LHCN-M2 (cell line): Measurements from ENCODE around the gene SMARCA2. TPM values are rescaled to one million over a fixed set of nuclear protein-coding genes. Genes with fewer than 3 reads are reported as not detected.

ENCODE experiments used
- DNase-seq: peaks from one replicate; pipeline ENCODE4 v3.0.0-alpha.2; 2012; ENCODE audit warnings: low read depth
- total RNA-seq: library from RNA; depleted of rRNA; stranded (reverse); fragments of >200 nt; gene quantifications from 2 replicates; pipeline ENCODE4 v1.2.3, GENCODE V29; 2014

Gene SMARCA2
- total RNA-seq, 1 experiment from 2014 or later: 65.1 TPM

- no peak for DNase-seq
These were observed 155.6 kb downstream of the SMARCA2 start for GRCh38 chr9:2170722-2171121.

DNA sequence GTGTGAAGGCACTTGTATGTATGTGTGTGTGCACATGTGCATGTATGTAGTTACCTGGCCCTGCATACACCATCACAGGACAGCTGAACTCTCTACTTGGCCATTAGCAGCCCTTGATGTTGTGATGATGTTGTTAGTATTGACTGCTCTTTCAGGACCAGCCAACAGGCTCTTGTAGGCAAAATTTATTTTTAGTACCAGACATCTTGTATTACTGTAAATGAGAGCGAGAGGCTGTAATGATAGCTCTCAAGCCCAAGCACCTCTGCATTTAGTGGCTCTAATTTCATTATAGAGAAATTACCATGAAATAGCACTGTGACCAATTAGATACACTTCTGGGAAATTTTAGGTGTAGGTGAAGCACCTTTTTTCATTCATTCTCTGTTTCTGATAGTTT is 158.0 kb downstream of the SMARCA2 start:
- no peak for DNase-seq

DNA sequence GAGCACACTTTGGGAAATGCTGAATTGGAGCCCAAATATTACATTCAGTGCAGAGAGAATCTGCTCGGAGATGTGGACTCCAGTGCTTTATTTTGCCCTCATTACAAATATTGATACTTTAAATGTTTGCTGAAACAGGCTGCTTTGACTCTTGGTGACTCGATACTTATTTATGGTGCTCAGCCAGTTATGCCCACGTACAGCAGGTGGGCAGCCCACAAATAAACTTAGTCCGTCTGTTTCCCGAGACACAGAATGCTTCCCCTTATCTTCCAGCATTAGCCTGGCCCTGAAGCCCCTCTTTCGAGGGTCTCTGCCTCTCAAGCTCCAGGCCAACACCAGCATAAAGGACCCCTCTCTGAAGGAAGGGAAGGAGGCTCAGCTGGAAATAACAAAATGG is 158.7 kb downstream of the SMARCA2 start:
- no peak for DNase-seq

- no peak for DNase-seq
These were observed 159.2 kb downstream of the SMARCA2 start for GRCh38 chr9:2174306-2174705.

GRCh38 chr9:2174911-2175310 is 159.8 kb downstream of the SMARCA2 start:
- no peak for DNase-seq

DNA sequence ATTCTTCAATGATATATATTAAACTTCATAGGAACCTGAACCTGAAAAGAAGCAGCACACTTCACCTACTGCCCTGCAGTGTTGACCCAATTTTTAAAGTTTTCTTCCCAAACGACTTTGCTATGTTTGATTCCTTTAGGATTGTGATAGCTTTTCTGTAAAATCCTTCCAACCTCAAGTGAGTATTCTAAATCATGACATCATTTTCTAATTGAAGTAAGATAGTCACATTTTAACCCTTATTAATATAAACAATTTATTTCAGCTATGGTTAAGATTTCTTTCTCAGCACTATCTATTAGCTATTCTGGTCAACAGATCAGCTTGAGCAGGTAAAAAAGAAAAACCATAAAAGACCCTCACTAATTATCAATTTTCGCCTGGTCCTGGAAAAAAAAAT is 162.0 kb downstream of the SMARCA2 start:
- no peak for DNase-seq

DNA sequence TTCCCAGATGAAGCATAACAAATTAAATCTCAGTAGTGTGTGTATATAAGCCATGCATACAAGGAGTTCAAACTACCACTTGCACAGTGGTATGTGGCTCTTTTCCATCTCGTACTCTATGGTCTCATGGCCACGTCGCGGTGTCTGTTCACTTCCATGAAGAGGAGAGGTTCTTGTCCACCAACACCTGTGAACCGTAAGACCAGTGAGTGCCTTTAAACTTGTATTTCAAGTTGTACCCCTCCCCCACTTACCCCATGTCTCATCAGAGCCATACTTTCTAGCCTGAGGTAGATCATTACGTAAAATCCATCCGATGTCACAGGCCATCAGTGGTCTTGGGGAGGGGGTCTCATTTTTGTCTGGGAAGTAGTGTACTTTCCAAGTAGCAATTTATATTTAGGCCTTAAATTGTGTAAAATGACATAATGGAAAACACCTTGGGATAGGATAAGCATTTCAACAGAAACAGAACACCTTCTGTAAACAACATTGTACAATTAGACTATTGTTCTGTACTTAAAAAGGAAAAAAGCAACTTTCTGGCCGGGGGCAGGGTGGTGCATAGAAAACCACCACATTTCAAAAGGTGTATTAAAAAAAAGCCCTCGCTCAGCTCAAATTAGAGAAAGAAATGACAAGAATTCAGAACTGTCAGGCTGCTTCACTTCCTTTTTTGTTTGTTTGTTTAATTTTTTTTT is 163.0 kb downstream of the SMARCA2 start:
- DNase-seq: no peak

DNA sequence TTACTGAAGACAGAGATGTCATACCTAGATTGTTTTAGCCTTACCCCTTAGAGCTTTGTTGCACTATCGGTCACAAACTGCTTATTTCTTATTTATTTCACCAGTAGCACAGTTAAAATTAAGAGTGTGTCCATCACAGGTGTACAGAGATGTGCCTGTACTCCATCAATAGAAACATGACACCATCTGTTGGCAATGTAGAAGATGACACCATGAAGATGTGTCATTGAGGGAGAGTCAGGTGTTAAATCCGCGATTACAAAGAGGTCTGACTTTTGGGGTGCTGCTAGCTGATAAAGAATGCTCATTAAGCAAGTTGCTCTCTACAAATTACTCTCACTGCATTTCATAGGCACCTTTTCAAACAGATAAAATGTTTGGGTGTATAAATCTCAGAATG is 164.4 kb downstream of the SMARCA2 start:
- DNase-seq: peak; percentile 17

DNA sequence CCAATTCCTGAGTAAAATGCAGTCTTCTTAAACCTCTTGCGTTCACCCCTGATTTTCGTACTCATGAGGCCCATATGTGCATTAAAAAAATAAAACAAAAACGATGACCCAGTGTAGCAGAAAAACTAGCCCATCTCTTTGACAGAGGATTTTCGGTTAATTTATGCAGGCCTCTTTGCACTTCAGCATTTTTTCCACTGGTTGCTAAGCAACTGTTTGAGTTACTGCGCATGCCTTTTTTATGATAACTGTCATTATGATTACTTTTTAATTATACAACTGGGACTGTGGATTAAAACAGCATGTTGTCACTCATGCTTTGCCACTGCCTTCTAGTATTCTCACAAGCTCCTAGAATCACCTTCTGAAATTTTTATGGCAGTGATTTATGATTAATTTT is 165.0 kb downstream of the SMARCA2 start:
- DNase-seq: no peak

- DNase-seq: no peak
These were observed 165.6 kb downstream of the SMARCA2 start for GRCh38 chr9:2180704-2181103.

- peak; percentile 20 for DNase-seq
These were observed 166.6 kb downstream of the SMARCA2 start for GRCh38 chr9:2181792-2182191.

DNA sequence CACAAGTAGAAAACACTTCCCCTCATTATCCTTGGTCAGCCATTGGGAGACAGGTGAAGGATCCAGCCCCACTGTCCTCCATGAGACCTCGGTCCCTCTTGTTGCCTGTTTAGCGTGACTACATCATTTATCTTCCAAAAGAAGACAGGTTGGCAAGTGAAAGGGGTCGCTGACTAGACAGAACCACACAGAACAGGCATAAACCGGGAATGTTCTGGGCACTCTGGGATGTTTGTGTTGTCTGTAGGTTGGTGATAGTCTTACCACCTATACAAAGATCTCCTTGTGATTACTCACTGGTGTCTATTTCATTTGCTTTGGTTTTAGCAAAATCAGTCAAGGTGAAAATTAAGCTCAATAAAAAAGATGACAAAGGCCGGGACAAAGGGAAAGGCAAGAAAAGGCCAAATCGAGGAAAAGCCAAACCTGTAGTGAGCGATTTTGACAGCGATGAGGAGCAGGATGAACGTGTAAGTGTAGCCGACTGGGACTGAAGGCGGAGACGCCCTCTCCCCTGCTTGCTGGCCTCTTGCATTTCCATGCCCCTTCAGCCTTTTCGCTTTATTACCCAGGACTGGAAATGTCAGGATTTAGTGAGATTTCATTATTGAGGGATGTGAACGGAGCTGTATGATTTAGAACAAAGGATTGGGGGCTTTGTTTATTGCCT is 175.9 kb downstream of the SMARCA2 start:
- DNase-seq: no peak

- DNase-seq: no peak
These were observed 176.4 kb downstream of the SMARCA2 start for GRCh38 chr9:2191609-2191972.

DNA sequence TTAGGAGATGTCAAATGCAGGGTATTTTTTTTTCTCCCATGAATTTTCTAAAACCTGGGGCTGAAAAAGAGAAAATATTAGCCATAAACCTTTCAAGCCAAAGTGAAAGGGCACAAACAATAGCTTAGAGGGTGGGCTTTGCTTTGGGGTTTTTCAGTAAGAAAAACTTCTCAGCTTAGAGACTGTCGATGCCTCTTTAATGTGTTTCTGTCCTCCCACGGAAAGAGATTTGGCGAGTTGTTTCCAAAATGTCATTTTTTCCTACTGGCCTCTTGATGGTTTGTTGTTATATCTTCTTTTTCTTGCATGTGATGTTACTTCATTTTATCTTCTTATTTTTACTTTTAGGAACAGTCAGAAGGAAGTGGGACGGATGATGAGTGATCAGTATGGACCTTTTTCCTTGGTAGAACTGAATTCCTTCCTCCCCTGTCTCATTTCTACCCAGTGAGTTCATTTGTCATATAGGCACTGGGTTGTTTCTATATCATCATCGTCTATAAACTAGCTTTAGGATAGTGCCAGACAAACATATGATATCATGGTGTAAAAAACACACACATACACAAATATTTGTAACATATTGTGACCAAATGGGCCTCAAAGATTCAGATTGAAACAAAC is 177.3 kb downstream of the SMARCA2 start:
- no peak for DNase-seq

DNA sequence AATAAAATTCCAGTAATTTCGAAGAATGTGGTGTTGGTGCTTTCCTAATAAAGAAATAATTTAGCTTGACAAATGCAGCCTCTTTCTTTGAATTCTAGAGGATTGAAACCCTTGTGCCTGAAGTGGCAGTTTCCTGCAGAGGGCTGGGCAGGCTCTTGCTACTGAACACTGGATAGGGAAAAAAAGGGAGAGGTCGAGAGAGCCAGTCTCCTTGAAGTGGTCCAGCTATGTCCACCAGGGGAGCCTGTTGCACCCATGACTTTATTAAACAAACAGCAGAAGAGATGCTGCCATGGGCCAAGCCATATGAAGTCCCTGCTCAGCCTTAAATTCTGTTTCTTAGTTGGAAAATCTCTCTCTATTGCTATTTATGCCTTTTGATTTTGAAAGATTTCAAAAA is 178.4 kb downstream of the SMARCA2 start:
- no peak for DNase-seq

DNA sequence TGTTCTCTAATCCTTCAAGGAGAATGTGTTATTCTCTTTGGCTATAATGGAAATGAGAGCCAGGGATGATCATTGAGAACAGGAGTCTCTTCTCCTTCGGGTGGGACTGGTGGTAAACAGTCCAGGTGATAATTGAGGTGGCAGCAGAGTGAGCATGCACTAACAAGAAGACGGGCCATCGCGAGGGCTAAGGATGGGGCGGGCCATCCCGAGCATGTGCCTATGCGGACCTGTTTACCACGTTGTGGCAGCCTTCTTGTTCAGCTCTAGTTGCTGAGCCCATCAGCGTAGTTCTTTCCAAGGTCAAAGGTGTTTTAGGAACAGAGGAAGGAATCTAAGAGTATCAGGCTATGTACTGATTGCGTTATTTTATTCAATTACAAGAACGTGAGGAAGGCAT is 180.1 kb downstream of the SMARCA2 start:
- DNase-seq: no peak

- DNase-seq: no peak
These were observed 181.6 kb downstream of the SMARCA2 start for GRCh38 chr9:2196757-2197156.

DNA sequence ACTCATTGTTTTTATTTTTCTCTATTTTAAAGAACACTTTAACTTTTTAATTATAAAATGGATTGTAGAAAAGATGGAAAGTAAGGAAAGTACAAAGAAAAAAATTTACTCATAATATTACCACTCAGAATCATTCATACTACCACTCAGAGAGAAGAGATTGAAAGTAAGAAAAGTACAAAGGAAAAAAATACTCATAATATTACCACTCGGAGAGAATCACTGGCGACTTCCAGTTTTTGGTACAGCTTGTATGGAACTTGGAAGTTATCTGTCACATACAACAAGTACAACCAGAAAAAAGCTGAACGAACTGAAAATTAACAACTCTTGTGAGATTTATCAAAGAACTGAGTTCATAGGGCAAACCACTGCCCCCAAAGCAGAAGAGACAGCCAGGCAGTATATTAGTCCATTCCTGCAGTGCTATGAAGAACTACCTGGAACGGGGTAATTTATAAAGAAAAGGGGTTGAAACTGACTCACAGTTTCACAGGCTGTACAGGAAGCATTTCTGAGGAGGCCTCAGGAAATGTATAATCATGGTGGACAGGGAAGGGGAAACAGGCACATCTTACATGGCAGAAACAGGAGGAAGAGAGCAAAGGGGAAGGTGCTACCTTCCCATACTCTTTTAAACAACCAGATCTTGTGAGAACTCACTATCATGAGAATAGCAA is 183.9 kb downstream of the SMARCA2 start:
- DNase-seq: no peak

DNA sequence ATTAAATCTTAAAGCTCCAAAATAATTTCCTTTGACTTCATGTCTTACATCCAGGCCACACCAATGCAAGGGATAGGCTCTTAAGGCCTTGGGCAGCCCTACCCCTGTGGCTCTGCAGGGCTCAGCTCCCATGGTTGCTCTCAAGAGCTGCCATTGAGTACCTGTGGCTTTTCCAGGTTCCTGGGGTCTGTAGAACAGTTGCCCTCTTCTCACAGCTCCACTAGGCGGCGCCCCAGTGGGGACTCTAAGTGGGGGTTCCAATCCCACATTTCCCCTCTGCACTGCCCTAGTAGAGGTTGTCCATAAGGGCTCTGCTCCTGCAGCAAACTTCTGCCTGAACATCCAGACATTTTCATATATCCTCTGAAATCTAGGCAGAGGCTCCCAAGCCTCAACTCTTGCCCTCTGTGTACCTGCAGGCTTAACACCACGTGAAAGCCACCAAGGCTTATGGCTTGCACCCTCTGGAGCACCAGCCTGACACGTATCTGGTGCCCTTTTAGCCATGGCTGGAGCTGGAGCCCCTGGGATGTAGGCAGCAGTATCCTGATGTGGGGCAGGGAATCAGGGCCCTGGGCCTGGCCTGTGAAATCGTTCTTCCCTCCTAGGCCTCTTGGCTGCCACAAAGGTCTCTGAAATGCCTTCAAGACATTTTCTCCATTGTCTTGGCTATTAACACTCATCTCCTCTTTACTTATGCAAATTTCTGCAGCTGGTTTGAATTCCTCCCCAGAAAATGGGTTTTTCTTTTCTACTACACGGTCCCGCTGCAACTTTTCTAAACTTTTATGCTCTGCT is 185.1 kb downstream of the SMARCA2 start:
- DNase-seq: no peak

DNA sequence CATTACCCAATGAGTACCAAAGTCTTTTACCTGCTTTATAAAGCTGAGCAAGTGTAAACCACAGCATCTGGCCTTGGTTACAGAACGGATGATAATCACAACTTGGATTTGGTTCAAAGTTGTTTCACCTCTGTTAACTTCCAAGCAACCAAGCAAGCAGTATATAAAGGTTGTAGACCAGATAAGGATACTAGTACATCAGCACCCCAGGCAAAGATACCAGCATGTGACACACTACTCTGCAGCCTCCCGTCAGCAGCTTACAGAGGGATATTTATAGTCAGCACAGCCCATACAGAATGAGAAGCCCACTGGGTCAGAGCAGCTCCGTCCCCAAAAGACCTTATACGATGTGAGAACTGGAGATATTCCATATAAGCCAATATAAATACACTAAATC is 193.3 kb downstream of the SMARCA2 start:
- no peak for DNase-seq

GRCh38 chr9:2208991-2209390 is 193.8 kb downstream of the SMARCA2 start:
- no peak for DNase-seq

GRCh38 chr9:2209400-2209799 is 194.3 kb downstream of the SMARCA2 start:
- DNase-seq: no peak
